ENCODE results near the gene ZBTB46.

Gene ZBTB46

DNA sequence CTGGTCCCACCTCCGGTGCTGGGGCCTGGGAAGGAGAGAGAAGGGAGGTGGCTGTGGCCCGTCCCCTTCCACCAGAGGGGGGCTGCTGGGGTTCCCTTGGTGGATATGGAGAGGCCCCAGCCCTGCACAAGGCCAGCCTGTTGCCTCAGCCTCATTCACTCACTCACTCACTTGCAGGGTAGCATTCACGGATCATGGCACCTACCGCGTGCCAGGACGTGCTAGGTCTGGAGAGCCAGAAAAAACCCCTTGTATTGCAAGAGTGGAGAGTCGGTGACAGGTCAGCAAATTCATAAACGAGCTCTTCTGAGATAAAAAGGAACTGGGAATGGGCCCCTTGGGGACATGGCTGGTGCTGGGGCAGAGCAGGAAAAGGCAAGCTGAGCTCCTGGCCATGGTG lies 6.4 kb upstream of the ZBTB46 start:
- no peak for DNase-seq (ENCODE audit: low read depth in 3 of 3)

DNA sequence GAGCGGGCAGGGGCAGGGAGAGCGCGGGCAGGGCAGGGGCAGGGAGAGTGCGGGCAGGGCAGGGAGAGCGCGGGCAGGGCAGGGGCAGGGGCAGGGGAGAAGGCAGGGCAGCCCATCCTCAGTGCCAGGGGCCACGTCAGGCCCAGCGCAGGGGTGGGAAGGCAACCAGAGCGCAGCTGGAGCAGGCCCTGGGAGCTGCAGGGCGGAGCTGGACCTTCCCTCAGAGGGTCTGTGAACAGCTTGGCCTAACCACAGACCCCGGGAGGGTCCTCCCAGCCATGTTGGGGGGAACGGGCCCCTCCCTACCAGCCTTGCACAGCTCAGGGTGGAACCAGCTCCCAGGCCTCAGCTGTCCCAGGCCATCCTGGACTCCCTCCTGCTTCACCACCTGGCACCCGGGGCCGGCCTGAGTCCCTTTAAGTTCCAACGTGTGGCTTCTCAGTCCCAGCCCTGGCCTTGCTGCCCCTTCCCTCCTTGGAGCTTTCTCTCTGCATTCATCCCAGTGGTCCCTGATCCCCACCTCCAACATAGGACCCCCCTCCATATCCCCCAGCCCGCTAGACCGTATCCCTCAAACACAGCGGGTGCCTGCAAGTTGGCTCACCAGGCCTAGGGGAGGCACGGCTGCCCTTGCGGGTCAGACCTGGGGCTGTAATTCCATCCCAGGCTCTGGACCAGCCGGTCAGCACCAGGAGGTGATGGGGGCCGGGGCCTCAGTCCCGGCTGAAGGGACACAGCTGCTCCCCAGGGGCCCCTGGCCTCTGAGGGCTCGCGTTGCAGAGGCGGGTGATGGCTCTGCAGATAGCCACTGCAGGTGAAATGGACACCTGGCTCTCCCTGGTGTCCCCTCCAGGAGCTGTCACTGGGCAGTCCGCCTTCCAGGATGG lies 5.6 kb upstream of the ZBTB46 start:
- no peak for DNase-seq (ENCODE audit: low read depth in 3 of 3)

DNA sequence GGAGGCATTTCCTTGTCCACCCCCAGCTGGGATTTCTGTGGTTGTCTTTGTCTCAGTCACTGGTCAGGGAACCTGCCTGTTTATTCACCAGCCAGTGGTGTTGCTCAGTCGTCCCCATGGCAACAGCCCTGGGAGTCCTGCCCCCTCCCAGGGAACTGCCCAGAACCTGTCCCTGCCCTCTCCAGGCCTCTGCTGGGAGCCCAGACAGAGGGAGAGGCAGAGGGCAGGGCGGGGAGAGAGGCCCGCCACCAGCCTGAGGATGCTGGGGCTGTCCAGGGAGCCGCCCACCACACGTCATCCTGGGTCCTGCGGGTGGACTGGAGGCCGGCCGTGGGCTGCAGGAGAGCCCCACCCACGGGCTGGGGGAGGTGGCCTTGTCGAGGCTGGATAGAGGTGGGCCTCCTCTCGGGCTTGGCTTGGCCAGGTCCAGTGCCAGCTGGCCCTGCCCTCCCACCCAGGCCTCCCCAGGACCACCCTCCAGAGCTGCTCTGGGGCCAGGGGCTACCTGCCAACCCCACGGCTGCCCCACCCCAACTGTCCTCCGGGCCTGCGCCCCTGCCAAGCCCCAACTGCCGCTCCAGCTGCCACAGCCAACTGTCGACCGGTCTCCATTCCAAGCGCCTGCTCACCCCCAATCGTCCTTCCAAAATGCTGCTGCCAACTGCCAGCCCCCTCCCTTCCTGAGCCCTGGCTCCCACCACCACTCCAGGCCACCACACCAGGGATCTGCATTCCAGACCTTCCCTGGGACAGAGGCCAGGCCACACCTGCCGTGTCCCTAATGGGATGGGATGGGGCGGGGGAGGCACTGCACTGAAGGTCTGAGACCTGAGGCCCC lies 4.2 kb upstream of the ZBTB46 start:
- DNase-seq (ENCODE audit: low read depth in 3 of 3), result no peak

DNA sequence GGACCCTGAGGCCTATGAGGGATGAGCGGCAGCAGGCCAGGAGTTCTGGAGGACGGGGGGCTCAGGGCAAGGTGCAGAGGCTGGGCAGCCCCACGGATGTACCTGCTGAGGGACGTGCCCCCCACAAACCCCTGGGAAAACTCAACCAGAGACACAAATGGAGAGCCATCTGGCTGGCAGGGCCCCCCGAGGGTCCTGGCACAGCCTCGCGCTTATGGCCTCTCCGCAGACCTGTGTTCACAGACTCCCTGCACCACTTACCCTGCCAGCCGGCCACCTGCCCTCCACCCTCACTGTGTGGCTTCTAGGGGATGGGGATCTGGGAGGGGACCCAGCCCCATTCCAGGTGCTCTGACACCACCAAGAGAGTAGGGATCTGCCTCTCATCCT lies 3.4 kb upstream of the ZBTB46 start:
- DNase-seq (ENCODE audit: low read depth in 3 of 3), result no peak

DNA sequence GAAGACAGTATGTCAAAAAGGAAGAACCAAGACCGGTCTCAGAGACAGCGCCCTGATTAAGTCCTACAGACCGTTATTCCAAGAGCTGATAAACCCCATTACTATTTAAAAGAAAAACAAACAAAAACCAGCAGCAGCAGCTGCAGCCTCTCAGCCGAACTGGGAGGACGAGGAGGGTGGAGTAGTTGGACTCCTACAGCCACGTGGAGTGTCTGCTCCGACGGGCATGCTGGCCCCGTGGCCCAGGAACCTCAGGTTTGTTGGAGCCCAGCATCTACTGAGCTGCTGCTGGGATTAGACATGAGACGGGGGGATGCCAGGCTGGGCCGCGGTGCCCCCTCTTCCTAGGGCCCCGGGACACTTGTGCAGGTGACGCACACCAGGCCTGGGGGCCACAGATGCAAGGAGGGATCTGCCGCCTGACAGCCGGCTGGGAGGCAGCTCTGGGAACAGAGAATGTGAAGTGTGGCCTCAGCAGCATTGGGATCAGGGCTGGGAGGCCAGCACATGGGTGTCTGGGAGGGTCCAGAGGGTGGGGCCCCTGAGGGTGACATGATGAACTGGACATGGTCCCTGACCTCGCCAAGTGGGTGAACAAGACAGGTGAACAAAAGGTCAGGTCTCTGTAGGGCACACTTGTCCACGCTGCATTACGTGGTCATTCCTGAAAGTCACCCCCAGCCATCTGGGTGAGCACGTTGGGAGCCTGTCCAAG lies 2.9 kb upstream of the ZBTB46 start:
- DNase-seq (ENCODE audit: low read depth in 3 of 3), result no peak

DNA sequence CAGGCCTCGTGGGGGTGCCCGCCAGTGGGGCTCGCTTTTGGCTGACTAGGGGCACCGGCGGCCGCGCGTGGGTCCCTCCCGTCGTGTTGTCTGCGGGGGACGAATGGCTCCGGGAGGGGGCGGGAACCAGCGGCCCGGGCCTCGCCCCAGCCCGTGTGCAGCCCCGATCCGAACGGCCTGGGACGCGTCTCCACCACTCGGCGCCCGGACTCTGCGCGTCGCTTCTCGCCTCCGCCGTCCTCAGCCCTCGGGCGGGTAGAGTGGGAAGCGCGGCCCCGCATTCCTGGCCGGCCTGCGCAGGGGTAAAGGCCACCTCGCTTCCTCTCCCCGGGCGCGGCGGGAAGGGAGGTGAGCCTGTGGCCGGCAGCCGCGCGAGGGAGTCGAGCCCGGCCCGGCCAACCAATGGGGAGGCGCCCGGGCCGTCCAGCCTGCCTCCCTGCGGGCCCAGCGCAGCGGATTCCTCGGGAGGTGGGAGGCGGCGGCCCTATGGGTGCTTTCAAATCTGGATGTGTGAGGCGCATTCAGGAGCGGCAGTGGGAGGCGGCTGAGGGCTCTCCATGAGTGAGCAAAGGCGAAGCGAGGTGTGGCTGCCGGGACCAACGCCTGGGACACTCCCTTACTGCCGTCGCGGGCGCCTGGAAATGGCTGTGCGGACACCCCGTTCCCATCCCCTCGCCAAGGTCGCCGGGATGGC lies 1.1 kb upstream of the ZBTB46 start:
- no peak for DNase-seq (ENCODE audit: low read depth in 3 of 3)

DNA sequence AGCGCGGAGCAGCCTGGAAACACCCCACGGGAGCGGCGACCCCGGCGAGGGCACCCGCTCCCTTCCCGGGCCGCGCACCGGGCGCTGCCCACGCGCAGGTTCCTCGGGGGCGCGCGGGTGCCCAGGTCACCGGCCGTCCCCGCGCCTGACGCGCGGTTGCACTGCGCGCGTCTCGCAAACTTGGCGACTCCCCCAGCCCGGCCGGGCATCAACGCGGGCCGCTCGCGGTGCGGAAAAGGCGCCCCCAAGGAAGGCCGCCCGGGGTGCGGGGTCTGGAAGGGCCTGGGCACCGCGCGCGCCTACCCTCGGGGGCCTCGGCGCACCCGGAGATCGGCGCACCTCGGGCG lies 555 bp upstream of the ZBTB46 start:
- no peak for DNase-seq (ENCODE audit: low read depth in 3 of 3)

DNA sequence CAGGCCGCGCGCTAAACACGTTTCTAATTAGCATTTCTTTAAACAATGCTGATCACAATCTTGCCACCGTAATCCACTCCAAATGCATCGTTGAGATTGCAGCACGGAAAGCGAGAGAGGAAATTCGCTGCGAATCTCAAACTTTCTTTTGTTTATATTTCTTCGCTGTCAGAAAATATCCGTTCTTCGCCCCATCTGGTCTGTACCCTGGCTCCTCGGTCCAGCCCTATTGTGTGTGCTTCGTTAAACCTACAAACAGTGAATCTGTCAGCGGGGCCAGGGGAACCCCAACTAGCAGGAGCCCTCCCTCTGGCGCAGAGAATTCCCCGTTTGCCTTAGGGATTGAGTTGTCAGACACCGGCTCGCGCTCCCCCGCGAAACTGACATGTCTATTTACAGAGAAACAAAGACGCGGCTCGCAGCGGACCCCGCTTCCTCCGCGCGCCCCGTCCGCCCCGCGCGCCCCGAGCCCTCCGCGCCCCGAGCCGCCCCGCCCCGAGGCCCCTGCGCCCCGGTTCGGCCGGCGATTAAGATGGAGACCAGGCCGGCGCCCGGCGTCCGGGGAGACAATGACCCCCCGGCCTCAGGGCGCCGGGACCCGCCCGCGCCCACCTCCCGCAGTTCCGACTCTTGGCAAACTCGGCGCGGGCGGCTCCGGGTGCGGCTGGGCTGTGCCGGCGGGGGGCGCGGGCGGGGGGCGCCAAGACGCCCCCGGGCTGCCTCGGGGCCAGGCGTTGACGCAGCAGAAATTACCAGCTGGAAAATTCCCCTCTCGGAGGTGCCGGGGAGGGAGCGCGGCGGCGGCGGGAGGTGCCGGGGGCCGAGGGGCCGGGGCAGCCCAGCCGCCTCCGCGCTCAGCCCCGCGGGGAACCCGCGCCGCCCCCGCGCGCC lies 874 bp downstream of the ZBTB46 start:
- no peak for DNase-seq (ENCODE audit: low read depth in 3 of 3)

DNA sequence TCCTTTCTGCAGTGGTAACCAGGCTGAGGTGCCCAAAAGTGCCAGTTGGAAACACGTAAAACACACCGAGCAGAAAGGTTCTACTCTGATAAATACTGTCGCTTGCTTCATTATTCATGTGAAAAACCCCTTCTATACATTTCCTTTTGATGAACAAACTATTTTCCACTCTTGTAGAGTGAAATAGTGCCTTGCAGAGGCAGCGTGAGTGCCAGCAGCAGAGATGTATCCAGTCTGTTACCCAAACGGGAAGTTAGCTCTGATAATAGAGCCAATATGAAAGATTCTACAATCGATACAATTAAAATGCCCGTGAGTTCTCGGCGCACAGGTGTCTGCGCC lies 1.5 kb downstream of the ZBTB46 start:
- DNase-seq (ENCODE audit: low read depth in 3 of 3), result no peak

DNA sequence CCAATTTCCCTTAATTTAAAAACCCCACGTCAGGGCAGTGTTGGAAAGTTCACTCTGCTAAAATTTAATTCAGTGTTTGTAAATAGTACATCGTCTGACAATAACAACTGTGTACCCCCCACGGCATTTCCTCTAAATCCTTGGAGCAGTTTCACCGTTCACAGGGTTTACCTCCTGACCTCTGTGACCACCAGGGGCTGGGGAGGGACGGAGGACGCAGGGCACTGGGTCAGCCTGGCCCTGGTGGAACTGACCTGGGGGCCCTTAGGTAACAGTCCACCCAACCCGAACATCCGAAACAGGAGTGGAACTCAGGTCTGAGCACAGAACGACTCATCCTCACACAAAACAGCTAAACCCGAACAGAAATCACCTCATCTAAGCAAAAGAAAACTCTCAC lies 2.1 kb downstream of the ZBTB46 start:
- no peak for DNase-seq (ENCODE audit: low read depth in 3 of 3)

DNA sequence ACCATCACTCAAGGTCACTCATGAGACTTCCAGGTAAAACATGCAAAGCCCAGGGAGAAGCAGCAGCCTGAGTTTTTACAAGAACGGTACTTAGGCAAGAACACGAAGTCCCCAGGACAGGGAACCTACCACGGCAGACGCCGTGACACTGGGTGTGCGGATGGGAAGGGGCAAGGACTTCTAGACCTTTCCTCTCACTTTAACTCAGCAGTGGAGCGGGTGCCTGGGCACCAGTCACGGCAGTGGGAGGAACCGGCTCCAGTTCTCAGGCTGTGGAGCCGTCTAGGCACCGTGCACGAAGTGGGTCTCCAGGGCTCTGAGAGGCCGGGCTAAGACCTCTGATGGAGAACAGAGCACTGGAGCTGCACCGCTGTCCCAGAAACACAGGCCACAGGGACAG lies 2.5 kb downstream of the ZBTB46 start:
- DNase-seq (ENCODE audit: low read depth in 3 of 3), result no peak

DNA sequence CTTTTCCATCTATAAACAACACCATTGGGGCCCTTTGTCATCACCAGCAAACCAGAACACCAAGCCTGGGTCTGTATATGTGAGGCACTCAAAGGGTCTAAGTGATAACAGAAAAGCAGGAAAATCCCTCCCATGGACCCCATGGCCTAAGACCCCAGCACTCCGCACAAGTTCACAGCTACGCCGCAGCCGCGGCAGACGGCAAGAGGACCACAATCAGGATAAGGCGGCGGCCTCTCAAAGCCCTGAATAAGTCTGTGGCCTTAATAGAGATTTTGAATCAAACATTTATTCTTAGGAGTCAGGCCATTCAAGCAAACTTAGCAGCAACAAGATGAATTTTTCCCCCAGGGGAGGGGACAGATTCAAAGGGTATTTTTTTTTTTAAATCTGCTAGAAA lies 2.9 kb downstream of the ZBTB46 start:
- no peak for DNase-seq (ENCODE audit: low read depth in 3 of 3)

DNA sequence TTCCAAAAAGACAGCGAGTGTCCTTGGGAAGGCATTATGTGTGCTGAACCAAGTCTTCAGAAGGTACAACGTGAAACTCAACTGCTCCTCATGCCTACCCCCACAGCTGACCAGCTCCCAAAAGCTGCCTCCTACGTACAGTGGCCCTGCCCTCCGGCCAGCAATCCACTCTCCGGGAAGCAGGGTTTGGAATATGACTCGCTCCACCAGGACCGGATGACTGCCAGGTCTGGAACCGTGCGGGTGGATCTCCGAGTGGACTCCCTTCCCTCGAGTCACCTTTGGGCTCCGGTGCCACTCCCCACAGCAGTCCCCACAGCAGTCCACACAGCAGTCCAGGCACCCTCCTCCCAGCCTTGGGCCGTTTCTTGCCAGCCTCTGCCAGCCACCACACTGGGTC lies 4.3 kb downstream of the ZBTB46 start:
- no peak for DNase-seq (ENCODE audit: low read depth in 3 of 3)

DNA sequence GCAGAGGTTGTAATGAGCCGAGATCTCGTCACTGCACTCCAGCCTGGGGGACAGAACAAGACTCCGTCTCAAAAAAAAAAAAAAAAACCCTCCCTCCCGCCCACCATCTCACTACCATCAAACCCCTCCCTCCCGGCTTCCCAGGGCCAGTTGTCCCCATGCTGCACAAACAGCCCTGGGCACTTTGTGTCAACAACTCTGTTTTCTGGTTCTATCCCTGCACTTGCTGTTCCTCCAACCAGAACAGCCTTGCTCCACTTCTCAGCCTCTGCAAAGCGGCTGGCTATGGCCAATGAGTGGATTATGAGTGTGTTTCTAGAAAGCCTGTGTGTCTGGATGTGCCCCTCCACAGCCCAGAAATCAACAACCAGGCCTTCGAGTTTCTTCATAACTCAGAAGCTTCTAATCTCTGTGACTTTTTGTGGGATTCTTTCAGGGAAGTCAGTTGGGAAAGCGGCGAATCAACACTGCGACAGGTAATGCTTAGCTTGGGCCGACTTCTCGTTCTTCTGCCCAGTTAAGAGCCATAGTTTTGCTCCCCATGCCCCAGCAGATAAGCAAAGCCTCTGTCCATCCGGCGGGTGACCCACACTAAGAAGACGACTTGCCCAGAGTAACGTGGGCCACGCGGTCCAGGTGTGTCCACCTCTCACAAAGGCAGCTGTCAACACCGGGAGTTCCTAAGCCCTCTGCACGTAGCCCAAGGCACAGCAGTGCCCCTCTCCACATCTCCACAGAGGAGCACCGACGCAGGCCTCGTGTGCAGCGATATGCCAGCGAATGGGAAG lies 5.5 kb downstream of the ZBTB46 start:
- DNase-seq (ENCODE audit: low read depth in 3 of 3), result no peak

DNA sequence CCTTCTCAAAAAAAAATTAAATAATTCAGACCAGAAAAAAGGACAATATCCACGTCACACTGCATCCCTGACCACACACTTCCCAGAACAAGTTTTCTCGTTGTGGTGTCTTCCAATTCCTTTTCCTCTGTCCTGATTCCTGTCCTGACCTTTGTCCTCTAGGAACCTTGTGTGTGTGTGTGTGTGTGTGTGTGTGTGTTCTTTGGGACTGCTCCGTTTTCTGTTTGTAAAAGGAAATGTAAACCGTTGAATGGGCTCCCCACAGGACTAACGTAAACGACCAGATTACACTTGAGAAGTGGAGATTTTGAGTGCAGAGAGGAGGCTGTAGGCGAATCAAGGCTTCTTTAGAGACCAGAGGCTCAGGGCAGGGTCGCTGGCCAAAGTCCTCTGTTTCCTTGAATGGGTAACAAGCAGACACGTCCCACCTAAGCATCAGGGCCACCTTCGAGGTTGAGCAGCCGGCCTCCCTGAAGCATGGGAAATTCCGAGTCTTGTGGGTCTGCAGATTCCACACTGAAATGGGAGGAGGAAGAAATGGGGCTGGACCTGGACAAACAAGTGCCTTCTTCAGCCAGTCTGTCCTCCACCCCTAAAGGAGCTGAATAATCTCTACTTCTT lies 7.3 kb downstream of the ZBTB46 start:
- DNase-seq (ENCODE audit: low read depth in 3 of 3), result no peak

DNA sequence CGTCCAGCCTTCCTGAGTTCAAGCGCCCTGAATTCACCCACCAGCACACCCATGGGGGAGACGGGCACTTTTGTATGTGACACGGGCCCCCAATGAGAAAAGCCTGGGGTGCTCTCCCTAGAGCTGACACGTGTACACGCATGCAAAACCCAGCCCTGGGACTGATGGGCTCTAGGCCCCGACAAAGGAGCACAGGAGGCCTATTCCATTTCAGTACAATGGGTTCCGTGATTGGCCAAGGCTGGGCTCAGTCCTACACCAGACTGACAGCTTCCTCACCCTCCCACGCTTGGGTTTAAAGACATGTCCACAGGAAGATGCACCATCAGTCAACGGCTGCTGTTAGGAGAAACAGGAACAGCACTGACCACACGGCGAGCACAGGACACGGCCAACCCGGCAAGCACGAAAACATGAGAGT lies 8.8 kb downstream of the ZBTB46 start:
- DNase-seq (ENCODE audit: low read depth in 3 of 3), result no peak

DNA sequence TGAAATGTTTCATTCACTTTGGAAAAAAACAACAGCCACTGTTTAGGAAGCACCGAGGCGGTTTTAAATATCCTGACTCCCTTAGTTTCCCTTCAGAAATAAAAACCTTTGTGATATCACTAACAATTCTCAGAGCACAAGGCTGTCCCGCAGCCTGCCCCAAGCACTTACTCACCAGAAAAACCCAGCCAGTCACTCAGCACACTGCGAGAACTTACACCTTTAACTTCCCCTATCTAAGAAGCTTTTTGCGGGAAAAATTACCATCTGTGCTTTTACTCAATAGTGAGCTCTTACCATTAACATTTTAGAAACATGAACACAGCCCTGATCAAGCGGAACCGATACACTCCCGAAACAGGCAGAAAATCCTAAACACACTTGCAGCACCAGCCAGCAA lies 9.3 kb downstream of the ZBTB46 start:
- no peak for DNase-seq (ENCODE audit: low read depth in 3 of 3)

DNA sequence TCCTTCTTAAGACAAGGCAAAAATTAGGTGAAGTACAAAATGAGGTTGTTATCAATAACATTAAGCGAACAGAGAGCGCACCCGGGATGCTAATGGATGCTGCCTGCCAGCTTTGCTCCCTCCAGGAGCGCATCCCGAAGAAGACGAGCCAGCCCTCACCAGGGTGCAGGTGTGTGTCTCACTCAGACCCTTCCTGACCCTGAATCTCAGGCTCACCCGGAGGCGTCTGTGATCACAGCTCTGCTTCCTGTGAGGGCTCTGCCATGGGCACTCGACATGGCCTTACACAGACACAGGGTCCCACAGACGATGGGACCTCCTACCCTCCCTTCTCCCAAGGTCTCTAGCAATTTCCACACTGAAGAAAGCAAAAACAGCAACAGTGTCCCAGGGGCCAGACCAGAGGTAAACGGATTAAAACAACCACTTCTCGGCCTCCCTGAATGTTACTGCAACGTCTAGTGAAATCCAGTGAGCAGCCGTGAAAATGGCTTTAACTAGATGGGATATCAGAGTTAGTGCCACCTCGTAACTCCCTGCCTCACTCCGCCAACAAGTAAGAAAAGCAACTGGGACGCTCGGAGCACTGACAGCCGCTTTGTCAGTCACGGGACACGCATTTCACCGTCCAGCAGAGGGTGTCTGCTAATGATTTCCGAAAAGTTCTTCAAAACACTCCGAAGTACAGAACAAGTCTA lies 11.7 kb downstream of the ZBTB46 start:
- DNase-seq (ENCODE audit: low read depth in 3 of 3), result no peak

DNA sequence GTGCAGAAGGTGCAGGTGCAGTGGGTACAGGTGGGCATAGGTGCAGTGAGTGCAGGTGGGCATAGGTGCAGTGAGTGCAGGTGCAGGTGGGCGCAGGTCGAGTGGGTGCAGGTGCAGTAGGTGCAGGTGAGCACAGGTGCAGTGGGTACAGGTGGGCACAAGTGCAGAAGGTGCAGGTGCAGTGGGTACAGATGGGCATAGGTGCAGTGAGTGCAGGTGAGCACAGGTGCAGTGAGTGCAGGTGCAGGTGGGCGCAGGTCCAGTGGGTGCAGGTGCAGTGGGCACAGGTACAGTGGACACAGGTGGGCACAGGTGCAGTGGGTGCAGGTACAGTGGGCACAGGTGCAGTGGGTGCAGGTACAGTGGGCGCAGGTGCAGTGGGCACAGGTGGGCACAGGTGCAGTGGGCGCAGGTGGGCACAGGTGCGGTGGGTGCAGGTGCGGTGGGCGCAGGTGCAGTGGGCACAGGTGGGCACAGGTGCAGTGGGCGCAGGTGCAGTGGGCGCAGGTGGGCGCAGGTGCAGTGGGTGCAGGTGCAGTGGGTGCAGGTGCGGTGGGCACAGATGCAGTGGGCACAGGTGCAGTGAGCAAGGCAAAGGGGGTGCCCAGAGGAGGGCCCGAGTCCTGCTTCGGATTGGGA lies 15.3 kb downstream of the ZBTB46 start:
- DNase-seq (ENCODE audit: low read depth in 3 of 3), result no peak

All from stimulated activated CD4-positive, alpha-beta T cell treated with anti-CD3 and anti-CD28 coated beads, TNF-alpha, amount 100 ng/mL, for 24 hours (primary cell).